HepG2 (cell line): ENCODE data around the gene PKLR. TPM values are rescaled to one million over a fixed set of nuclear protein-coding genes. Genes with fewer than 3 reads are reported as not detected.
A peak's percentile ranks its signal among the peaks of the same experiment; 100 is the strongest.

Experiments used
- ARID4A ChIP-seq: sonication (generic); formaldehyde crosslinking; IDR thresholded peaks from 2 replicates; pipeline ENCODE4 v1.5.0; 2020; ENCODE audit warnings: mild to moderate bottlenecking, missing genetic modification reagents, borderline replicate concordance
- ERF ChIP-seq: IDR thresholded peaks from 2 replicates; pipeline ENCODE4 v1.6.1; 2018; ENCODE audit warnings: missing biosample characterization, missing genetic modification reagents
- EZH2 ChIP-seq: conservative IDR thresholded peaks from 2 replicates; pipeline ENCODE4 v1.6.1; 2012; ENCODE audit warnings: mild to moderate bottlenecking, low read depth, low read length, moderate library complexity
- GPBP1L1 ChIP-seq: sonication (generic); formaldehyde crosslinking; IDR thresholded peaks from 2 replicates; pipeline ENCODE4 v1.5.0; 2020; ENCODE audit warnings: mild to moderate bottlenecking, missing genetic modification reagents
- HMGXB4 ChIP-seq, 2 experiments: sonication (generic) in 1 of 2; formaldehyde crosslinking in 1 of 2; IDR thresholded peaks; 2 replicates each; pipeline versions ENCODE4 v1.4.0 to v1.6.1; 2018 to 2020; ENCODE audit warnings: missing genetic modification reagents in 2 of 2, borderline replicate concordance in 1 of 2, low read depth in 1 of 2, mild to moderate bottlenecking in 1 of 2, missing biosample characterization in 1 of 2
- KDM2A ChIP-seq: sonication (generic); formaldehyde crosslinking; IDR thresholded peaks from 2 replicates; pipeline ENCODE4 v1.4.0; 2020; ENCODE audit warnings: low read depth, missing genetic modification reagents, borderline replicate concordance
- MAF1 ChIP-seq: sonication (generic); formaldehyde crosslinking; IDR thresholded peaks from 2 replicates; pipeline ENCODE4 v1.5.0; 2020; ENCODE audit warnings: missing genetic modification reagents, borderline replicate concordance
- MEF2D ChIP-seq: sonication (generic); formaldehyde crosslinking; IDR thresholded peaks from 2 replicates; pipeline ENCODE4 v1.5.1; 2020; ENCODE audit warnings: mild to moderate bottlenecking, missing genetic modification reagents
- NAIF1 ChIP-seq: sonication (generic); formaldehyde crosslinking; IDR thresholded peaks from 2 replicates; pipeline ENCODE4 v1.5.0; 2020; ENCODE audit warnings: mild to moderate bottlenecking, missing genetic modification reagents, borderline replicate concordance
- PRPF4 ChIP-seq: fragments of 200-400 bp; formaldehyde crosslinking; IDR thresholded peaks from 2 replicates; pipeline ENCODE4 v1.6.1; 2016; ENCODE audit warnings: low read length, low read depth; ENCODE audit not compliant: poor library complexity, severe bottlenecking
- SNAPC2 ChIP-seq: sonication (generic); formaldehyde crosslinking; IDR thresholded peaks from 2 replicates; pipeline ENCODE4 v1.8.1; 2022; ENCODE audit warnings: mild to moderate bottlenecking, missing genetic modification reagents
- SP1 ChIP-seq, 2 experiments: fragments of 450-650 bp in 1 of 2; sonication (generic) in 1 of 2; formaldehyde crosslinking in 1 of 2; IDR thresholded peaks; 2 replicates each; pipeline versions ENCODE4 v1.4.0 to v1.6.1; 2016 to 2020; ENCODE audit warnings: missing genetic modification reagents in 1 of 2
- SYNCRIP ChIP-seq: fragments of 200-400 bp; formaldehyde crosslinking; IDR thresholded peaks from 2 replicates; pipeline ENCODE4 v1.6.1; 2018; ENCODE audit warnings: mild to moderate bottlenecking, low read depth, low read length; ENCODE audit not compliant: insufficient read depth
- TCF12 ChIP-seq, 2 experiments: fragments of 450-650 bp in 1 of 2; sonication (generic) in 1 of 2; formaldehyde crosslinking in 1 of 2; IDR thresholded peaks; 2 replicates each; pipeline versions ENCODE4 v1.6.1 to v1.8.0; 2017 to 2022; ENCODE audit warnings: antibody characterized with exemption in 1 of 2, mild to moderate bottlenecking in 1 of 2, missing genetic modification reagents in 1 of 2, moderate library complexity in 1 of 2
- TFDP2 ChIP-seq: sonication (generic); formaldehyde crosslinking; IDR thresholded peaks from 2 replicates; pipeline ENCODE4 v1.4.0; 2020; ENCODE audit warnings: missing genetic modification reagents
- TFE3 ChIP-seq: IDR thresholded peaks from 2 replicates; pipeline ENCODE4 v1.6.1; 2016
- ZBTB7B ChIP-seq: sonication (generic); formaldehyde crosslinking; IDR thresholded peaks from 2 replicates; pipeline ENCODE4 v1.4.0; 2020; ENCODE audit warnings: missing genetic modification reagents
- ZNF383 ChIP-seq: sonication (generic); formaldehyde crosslinking; IDR thresholded peaks from 2 replicates; pipeline ENCODE4 v1.4.0; 2020; ENCODE audit warnings: missing genetic modification reagents, mild to moderate bottlenecking, borderline replicate concordance
- ZNF501 ChIP-seq: sonication (generic); formaldehyde crosslinking; IDR thresholded peaks from 2 replicates; pipeline ENCODE4 v1.5.1; 2020; ENCODE audit warnings: mild to moderate bottlenecking, moderate library complexity, missing genetic modification reagents
- polyA plus RNA-seq, 8 experiments: library from polyadenylated mRNA; depleted of rRNA in 3 of 8; stranded (reverse) in 7 of 8; unstranded in 1 of 8; fragments of >200 nt; fragmentation: Illumina TruSeq in 4 of 8; extraction: Trizol in 4 of 8; gene quantifications; 2 replicates each; pipeline versions ENCODE4 v1.2.1 to v1.2.3, GENCODE V29; 2011 to 2016; ENCODE audit warnings: low read depth in 4 of 8, missing spikeins in 1 of 8, mixed read lengths in 1 of 8; ENCODE audit not compliant: insufficient read depth in 1 of 8
- total RNA-seq, 5 experiments: library from RNA; depleted of rRNA; stranded (reverse); fragments of >200 nt; fragmentation: Illumina TruSeq; extraction: Trizol; gene quantifications; 2 replicates each; pipeline ENCODE4 v1.2.3, GENCODE V29; 2016; ENCODE audit warnings: low read depth in 1 of 5

PKLR gene
- total and polyA plus RNA-seq, 2 of the 13 experiments (the other 11 are each of a cell fraction or from before 2014, with no cell fraction given), result 10.3 to 29.3 TPM

- no peak for TF ChIP-seq HMGXB4 (CRISPR knock-in tag; IDR thresholded peaks at IDR 0.05; ENCODE audit: borderline replicate concordance in 1 of 2, low read depth in 1 of 2)
- no peak for TF ChIP-seq EZH2
- no peak for TF ChIP-seq ZNF501 (CRISPR knock-in tag)
- no peak for TF ChIP-seq SP1 (IDR thresholded peaks at IDR 0.05)
- no peak for TF ChIP-seq SP1 (CRISPR knock-in tag; IDR thresholded peaks at IDR 0.05)
- peak; percentile 58; the same call in 1 of the 2 replicates for TF ChIP-seq ZBTB7B (CRISPR knock-in tag)
- no peak for TF ChIP-seq MEF2D (CRISPR knock-in tag)
- TF ChIP-seq TCF12 (IDR thresholded peaks at IDR 0.05), result no peak
- no peak for TF ChIP-seq TCF12 (CRISPR knock-in tag; IDR thresholded peaks at IDR 0.05)
- no peak for TF ChIP-seq MAF1 (CRISPR knock-in tag)
- TF ChIP-seq TFE3 (CRISPR knock-in tag), result no peak
- TF ChIP-seq GPBP1L1 (CRISPR knock-in tag), result no peak
- peak; percentile 52; the same call in 1 of the 2 replicates for TF ChIP-seq ARID4A
- no peak for TF ChIP-seq PRPF4
- TF ChIP-seq TFDP2 (CRISPR knock-in tag), result no peak
- peak; percentile 45 for TF ChIP-seq KDM2A (CRISPR knock-in tag)
- TF ChIP-seq SYNCRIP, result no peak
- no peak for TF ChIP-seq NAIF1 (CRISPR knock-in tag)
- TF ChIP-seq ERF (CRISPR knock-in tag), result no peak
- TF ChIP-seq SNAPC2, result no peak
- TF ChIP-seq ZNF383 (CRISPR knock-in tag), result no peak
Observed at GRCh38 chr1:155285631-155286044, 15.6 kb downstream of the PKLR start (continued).
